Pancreas (tissue), 10 donors: ENCODE measurements around the gene FRS2. TPM values are rescaled to one million over a fixed set of nuclear protein-coding genes. Genes with fewer than 3 reads are reported as not detected.

Experiments used
- ATAC-seq, 4 donors: fragments of 200-7000 bp; cut with Tn5 transposase; one replicate each; pipeline versions ENCODE4 v1.8.0 to v1.9.1; 2020; ENCODE audit warnings: mild to moderate bottlenecking in 4 of 4, moderate library complexity in 4 of 4
- DNase-seq, 6 donors: peaks; one replicate each; pipeline ENCODE4 v3.0.0-alpha.2; 2020
- FAIRE-seq: peaks from 2 replicates; lab custom pipeline; 2012; peaks lifted over from hg19 to GRCh38; lab: Jason Lieb, UNC
- H3K27ac ChIP-seq, 4 donors: fragments of 200-600 bp; sonication (generic); 1 replicate in 3 of 4; 2 replicates in 1 of 4; pipeline versions ENCODE4 v1.5.0 to v1.8.0; 2020
- H3K27me3 ChIP-seq, 4 donors: fragments of 200-600 bp; one replicate each; pipeline ENCODE4 v1.8.0; 2021
- H3K36me3 ChIP-seq, 3 donors: fragments of 200-600 bp; sonication (generic) in 1 of 3; one replicate each; pipeline versions ENCODE4 v1.5.0 to v1.8.0; 2020 to 2021
- H3K4me1 ChIP-seq, 3 donors: fragments of 200-600 bp; one replicate each; pipeline ENCODE4 v1.8.0; 2021
- H3K4me3 ChIP-seq, 4 donors: fragments of 200-600 bp; sonication (generic) in 2 of 4; one replicate each; pipeline versions ENCODE4 v1.5.0 to v1.8.0; 2020 to 2021
- H3K9me3 ChIP-seq, 4 donors: fragments of 200-600 bp; one replicate each; pipeline ENCODE4 v1.8.0; 2021
- WGBS, 2 donors: extraction: QIAGEN DNeasy Blood & Tissue Kit; methylation state at CpG; one replicate each; pipeline ENCODE4 v1.1.7; 2013; 5-methylcytosine and 5-hydroxymethylcytosine counted together
- intact Hi-C, 3 donors: fragments of 100-400 bp; cut with DNase I; formaldehyde crosslinking; loops; one replicate each; pipeline versions ENCODE4 v1.11.1 to v1.14.2; 2022
- polyA plus RNA-seq, 2 donors: library from polyadenylated mRNA; stranded (reverse); fragments of 200-250 nt; gene quantifications; one replicate each; pipeline ENCODE4 v1.2.3, GENCODE V29; 2013
- total RNA-seq, 6 donors: library from RNA; stranded (reverse); fragmentation: NEBNext Ultra II Directional in 4 of 6; extraction: Animal tissue kit (Norgen Biotek cat#: 25700) in 4 of 6; gene quantifications; one replicate each; pipeline versions ENCODE4 v1.2.1 to v1.2.4, GENCODE V29; 2021 to 2023
- TF ChIP-seq, protein P1 (sequence below), 4 donors: fragments of 200-600 bp; sonication (generic) in 3 of 4; IDR thresholded peaks; one replicate each; pipeline versions ENCODE4 v1.5.0 to v1.8.0; 2021; ENCODE audit warnings: antibody characterized with exemption in 4 of 4
- donor health status: healthy with polysubstance abuse.
- donor health status: DM: no; HTN: no; CAD: no; lungs with moderate emphysema.
- donor health status: DM: no; HTN: no; CAD: no.
- donor health status: control.
- donor health status: control.
- donor health status: Bipolar disorder and iron deficiency.
- donor health status: DM: yes; HTN: yes; CAD: no.
- donor health status: DM: no; HTN: no; CAD: no.
- donor health status: DM: no; HTN: no; CAD: no.
- donor health status: DM: yes; HTN: yes; CAD: no.

The FRS2 gene
- total and polyA plus RNA-seq, 8 donors = 2.5 to 23.2 (median 12.1) TPM

DNA sequence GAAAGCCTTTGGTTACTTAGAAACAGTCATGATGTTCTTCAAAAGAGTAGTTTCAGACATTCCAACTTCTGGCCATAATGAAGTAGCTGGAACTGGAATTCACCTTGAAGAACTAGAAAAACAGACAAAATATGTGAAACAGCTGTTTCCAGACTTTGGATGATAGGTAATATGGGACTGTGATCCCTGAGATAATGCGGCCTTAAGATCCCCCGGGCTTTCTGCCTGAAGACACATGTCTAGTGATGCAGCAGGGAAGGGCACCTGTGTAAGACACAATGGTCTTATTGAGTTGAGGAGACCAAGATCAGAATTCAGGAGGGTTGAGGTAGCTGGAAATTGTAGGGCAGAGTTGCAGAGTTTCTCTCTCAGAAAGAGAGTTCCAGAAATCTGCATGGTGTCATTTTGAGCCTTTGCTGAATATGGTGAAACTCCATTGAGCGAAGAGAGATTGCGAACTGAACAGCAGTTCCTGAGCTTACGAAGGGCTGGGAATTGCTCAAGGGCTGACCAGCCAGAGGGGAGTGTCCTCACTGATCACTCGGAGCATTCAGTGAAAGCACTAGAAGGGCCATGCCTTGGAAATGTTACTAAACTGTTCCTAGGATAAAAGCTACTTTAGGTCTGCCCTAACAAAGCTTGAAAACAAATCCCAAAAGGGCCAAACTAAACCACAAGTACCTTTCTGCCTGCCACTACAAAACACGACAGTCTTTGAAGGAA lies 41.7 kb upstream of the FRS2 start:
- no peak for FAIRE-seq
- Histone ChIP-seq H3K27ac (no peak overlapping the region), H3K27me3 (no peaks in the 10 kb centered on the region), H3K4me1 (no peaks in the 10 kb centered on the region), H3K36me3 (no peaks in the 10 kb centered on the region), H3K4me3 (no peak overlapping the region), H3K9me3 (no peaks in the 10 kb centered on the region)
- 89 to 90% methylated on average over 7 of the region's 7 CpGs for WGBS, 2 donors
- TF ChIP-seq, protein P1, sequence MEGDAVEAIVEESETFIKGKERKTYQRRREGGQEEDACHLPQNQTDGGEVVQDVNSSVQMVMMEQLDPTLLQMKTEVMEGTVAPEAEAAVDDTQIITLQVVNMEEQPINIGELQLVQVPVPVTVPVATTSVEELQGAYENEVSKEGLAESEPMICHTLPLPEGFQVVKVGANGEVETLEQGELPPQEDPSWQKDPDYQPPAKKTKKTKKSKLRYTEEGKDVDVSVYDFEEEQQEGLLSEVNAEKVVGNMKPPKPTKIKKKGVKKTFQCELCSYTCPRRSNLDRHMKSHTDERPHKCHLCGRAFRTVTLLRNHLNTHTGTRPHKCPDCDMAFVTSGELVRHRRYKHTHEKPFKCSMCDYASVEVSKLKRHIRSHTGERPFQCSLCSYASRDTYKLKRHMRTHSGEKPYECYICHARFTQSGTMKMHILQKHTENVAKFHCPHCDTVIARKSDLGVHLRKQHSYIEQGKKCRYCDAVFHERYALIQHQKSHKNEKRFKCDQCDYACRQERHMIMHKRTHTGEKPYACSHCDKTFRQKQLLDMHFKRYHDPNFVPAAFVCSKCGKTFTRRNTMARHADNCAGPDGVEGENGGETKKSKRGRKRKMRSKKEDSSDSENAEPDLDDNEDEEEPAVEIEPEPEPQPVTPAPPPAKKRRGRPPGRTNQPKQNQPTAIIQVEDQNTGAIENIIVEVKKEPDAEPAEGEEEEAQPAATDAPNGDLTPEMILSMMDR (IDR thresholded peaks at IDR 0.05) = no peak
- no peak for DNase-seq
- intact Hi-C loops = no loop called here
- ATAC-seq = no peak

DNA sequence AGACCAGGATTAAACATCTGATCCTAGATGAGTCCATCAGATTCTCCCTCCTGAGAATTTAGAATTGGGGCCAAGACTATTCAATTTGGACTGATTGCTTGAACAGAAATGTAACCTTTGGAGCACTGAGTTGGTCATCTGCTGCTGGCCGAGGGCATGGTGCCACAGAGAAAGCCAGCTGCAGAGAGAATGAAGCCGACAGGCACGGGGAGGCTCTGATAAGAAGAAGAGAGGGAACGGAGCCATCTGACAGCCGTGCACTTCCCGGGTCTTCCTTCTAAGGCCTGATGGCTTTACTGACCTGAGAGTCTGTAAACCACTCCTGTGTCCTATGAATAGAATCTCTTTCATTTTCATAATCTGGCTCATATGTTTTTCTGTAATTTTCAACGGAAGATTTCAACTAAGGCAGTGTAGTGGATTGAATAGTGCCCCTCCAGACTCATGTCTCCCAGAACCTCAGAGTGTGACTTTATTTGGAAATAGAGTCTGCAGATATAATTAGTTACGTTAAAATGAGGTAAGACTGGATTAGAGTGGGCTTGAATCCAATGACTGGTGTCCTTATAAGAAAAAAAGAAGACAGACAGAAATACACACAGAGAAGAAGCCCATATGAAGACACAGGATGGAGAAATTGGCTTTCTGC lies 39.1 kb upstream of the FRS2 start:
- H3K27ac ChIP-seq = no peak overlapping the region
- 62 to 64% methylated on average over 8 of the region's 8 CpGs for WGBS, 2 donors
- DNase-seq (no peak), FAIRE-seq (no peak), ATAC-seq (no peak)
- H3K9me3 ChIP-seq = no peaks in the 10 kb centered on the region
- H3K27me3 ChIP-seq = no peaks in the 10 kb centered on the region
- intact Hi-C loops = no loop called here
- H3K4me1 ChIP-seq = no peaks in the 10 kb centered on the region
- H3K36me3 ChIP-seq = no peaks in the 10 kb centered on the region
- TF ChIP-seq, protein P1 (IDR thresholded peaks at IDR 0.05) = no peak
- H3K4me3 ChIP-seq = no peak overlapping the region

DNA sequence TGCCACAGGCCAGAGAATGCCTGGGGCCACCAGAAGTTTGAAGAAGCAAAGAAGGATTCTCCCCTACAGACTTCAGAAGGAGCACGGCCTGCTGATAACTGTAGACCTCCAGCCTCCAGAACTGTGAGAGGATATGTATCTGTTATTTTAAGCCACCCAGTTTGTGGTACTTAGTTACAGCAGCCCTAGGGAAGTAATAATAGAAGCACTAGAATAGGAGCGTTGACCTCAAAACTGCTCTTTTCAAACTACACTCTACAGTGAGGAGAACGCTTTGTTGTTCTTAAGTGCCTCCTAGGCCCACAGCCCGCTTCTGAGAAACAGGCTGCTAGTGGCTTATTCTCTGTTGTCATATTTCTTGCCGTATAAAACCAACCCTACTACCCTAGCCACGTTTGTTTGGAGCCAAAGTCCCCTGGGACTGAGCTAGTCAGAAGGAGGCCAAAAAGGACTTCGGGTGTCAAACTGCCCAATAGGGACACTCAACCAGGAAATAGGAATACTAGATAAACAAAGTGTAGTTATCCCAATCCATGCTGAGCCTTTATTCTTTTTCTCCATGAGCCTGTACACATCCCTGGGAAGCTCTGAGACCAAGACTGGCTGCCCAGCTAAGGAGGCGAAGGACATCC lies 38.5 kb upstream of the FRS2 start:
- ATAC-seq = no peak
- Histone ChIP-seq H3K9me3 (no peaks in the 10 kb centered on the region), H3K4me1 (no peaks in the 10 kb centered on the region), H3K27me3 (no peaks in the 10 kb centered on the region), H3K27ac (no peak overlapping the region), H3K36me3 (no peaks in the 10 kb centered on the region), H3K4me3 (no peak overlapping the region)
- TF ChIP-seq, protein P1 (IDR thresholded peaks at IDR 0.05) = no peak
- intact Hi-C loops = no loop called here
- DNase-seq = no peak
- WGBS, 2 donors = 69 to 81% methylated on average over 8 of the region's 8 CpGs
- FAIRE-seq = no peak

DNA sequence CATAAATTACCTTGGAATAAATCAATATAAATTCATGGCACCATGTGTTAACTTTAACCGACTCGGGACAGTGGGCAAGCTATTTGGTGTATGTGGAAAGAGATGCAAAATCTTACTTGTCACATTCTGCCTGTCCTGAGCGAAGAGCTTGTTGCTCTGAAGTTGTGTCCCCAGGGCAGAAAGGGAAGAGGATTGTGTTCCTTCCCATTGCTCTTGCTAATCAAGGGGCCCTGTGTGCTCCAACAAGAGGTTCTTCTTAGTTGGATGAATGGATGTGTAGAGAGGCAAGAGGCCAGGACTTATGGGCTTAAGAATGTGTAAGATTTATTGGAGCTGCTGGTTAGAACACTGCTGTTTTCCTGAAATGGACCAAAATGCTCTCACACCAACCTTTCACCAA lies 36.5 kb upstream of the FRS2 start:
- ATAC-seq (no peak), DNase-seq (no peak), FAIRE-seq (no peak)
- Histone ChIP-seq H3K9me3 (no peaks in the 10 kb centered on the region), H3K4me3 (no peak overlapping the region), H3K36me3 (no peaks in the 10 kb centered on the region), H3K4me1 (no peaks in the 10 kb centered on the region), H3K27me3 (no peaks in the 10 kb centered on the region), H3K27ac (no peak overlapping the region)
- intact Hi-C loops = no loop called here
- WGBS, 2 donors = 84 to 87% methylated on average over 3 of the region's 3 CpGs
- TF ChIP-seq, protein P1 (IDR thresholded peaks at IDR 0.05) = no peak
